Measurements from ENCODE around the gene DNAJC16. TPM values are rescaled to one million over a fixed set of nuclear protein-coding genes. Genes with fewer than 3 reads are reported as not detected.

The DNAJC16 gene
- total RNA-seq, 1 donor from 2014 or later = 23.6 TPM

GRCh38 chr1:15622712-15623373 lies 96.2 kb downstream of the DNAJC16 start:
- Mint-ChIP-seq H3K4me1 (peaks cover 20% of the 10 kb centered on the region), H3K36me3 (ENCODE audit: low read depth) (no peaks in the 10 kb centered on the region), H3K9me3 (no peaks in the 10 kb centered on the region), H3K4me3 (peak overlapping the region; percentile 25), H3K27ac (ENCODE audit: unreplicated experiment) (no peak overlapping the region), H3K27me3 (ENCODE audit: low read depth) (no peaks in the 10 kb centered on the region)
- no peak for DNase-seq (ENCODE audit: low read depth, low spot score)
- TF ChIP-seq CTCF (conservative IDR thresholded peaks at IDR 0.05) = no peak

GRCh38 chr1:15623435-15623834 lies 96.8 kb downstream of the DNAJC16 start:
- Mint-ChIP-seq H3K9me3 (no peaks in the 10 kb centered on the region), H3K4me3 (no peak overlapping the region), H3K36me3 (ENCODE audit: low read depth) (no peaks in the 10 kb centered on the region), H3K27me3 (ENCODE audit: low read depth) (no peaks in the 10 kb centered on the region), H3K4me1 (peaks cover 14% of the 10 kb centered on the region), H3K27ac (ENCODE audit: unreplicated experiment) (no peak overlapping the region)
- no peak for TF ChIP-seq CTCF (conservative IDR thresholded peaks at IDR 0.05)
- DNase-seq (ENCODE audit: low read depth, low spot score) = no peak

- Mint-ChIP-seq H3K27ac (ENCODE audit: unreplicated experiment) (no peak overlapping the region), H3K36me3 (ENCODE audit: low read depth) (no peaks in the 10 kb centered on the region), H3K4me1 (peaks cover 8% of the 10 kb centered on the region), H3K27me3 (ENCODE audit: low read depth) (no peaks in the 10 kb centered on the region), H3K4me3 (no peak overlapping the region), H3K9me3 (no peaks in the 10 kb centered on the region)
- no peak for DNase-seq (ENCODE audit: low read depth, low spot score)
- no peak for TF ChIP-seq CTCF (conservative IDR thresholded peaks at IDR 0.05)
These were observed 97.6 kb downstream of the DNAJC16 start for GRCh38 chr1:15624133-15624714.

GRCh38 chr1:15625056-15625917 lies 98.6 kb downstream of the DNAJC16 start:
- H3K27ac Mint-ChIP-seq (ENCODE audit: unreplicated experiment) = no peak overlapping the region

More at GRCh38 chr1:15625056-15625917, 98.6 kb downstream of the DNAJC16 start:
- H3K36me3 Mint-ChIP-seq (ENCODE audit: low read depth) = peaks cover 4% of the 10 kb centered on the region
- H3K4me3 Mint-ChIP-seq = no peak overlapping the region
- H3K4me1 Mint-ChIP-seq = peaks cover 6% of the 10 kb centered on the region
- no peaks in the 10 kb centered on the region for H3K9me3 Mint-ChIP-seq
- DNase-seq (ENCODE audit: low read depth, low spot score) = no peak
- no peaks in the 10 kb centered on the region for H3K27me3 Mint-ChIP-seq (ENCODE audit: low read depth)
- no peak for TF ChIP-seq CTCF (conservative IDR thresholded peaks at IDR 0.05)

Other genes with a start within 250 kb of the DNAJC16 start
- gene EFHD2, start 117.0 kb upstream of the DNAJC16 start, total RNA-seq = 22.4 and 23.0 TPM in 2 replicates
- 0.40 TPM in 1 of 2 replicates, not detected in the other for gene CTRC, start 88.4 kb upstream of the DNAJC16 start, total RNA-seq
- not detected in 2 replicates for gene CELA2A, start 70.1 kb upstream of the DNAJC16 start, total RNA-seq
- gene CELA2B, start 50.7 kb upstream of the DNAJC16 start, total RNA-seq = not detected in 2 replicates
- gene CASP9, start 2.6 kb upstream of the DNAJC16 start, total RNA-seq = 13.2 and 13.8 TPM in 2 replicates
- 1.2 and 1.4 TPM in 2 replicates for gene AGMAT, start 58.2 kb downstream of the DNAJC16 start, total RNA-seq
- 33.0 and 33.2 TPM in 2 replicates for gene DDI2, start 90.6 kb downstream of the DNAJC16 start, total RNA-seq
- 61.2 and 64.5 TPM in 2 replicates for gene PLEKHM2, start 157.5 kb downstream of the DNAJC16 start, total RNA-seq
- 2.9 and 3.3 TPM in 2 replicates for gene SLC25A34, start 209.4 kb downstream of the DNAJC16 start, total RNA-seq
- gene TMEM82, start 215.7 kb downstream of the DNAJC16 start, total RNA-seq = not detected in 2 replicates
- gene FBLIM1, start 231.9 kb downstream of the DNAJC16 start, total RNA-seq = 6.2 and 7.9 TPM in 2 replicates

Measured in neural crest cell (in vitro differentiated cells).